ENCODE results near the gene DPP10. TPM values are rescaled to one million over a fixed set of nuclear protein-coding genes. Genes with fewer than 3 reads are reported as not detected.

Gene DPP10
- total and polyA plus RNA-seq, 2 of the 13 experiments (the other 11 are each of a cell fraction or from before 2014, with no cell fraction given): 0.95 to 1.7 TPM

DNA sequence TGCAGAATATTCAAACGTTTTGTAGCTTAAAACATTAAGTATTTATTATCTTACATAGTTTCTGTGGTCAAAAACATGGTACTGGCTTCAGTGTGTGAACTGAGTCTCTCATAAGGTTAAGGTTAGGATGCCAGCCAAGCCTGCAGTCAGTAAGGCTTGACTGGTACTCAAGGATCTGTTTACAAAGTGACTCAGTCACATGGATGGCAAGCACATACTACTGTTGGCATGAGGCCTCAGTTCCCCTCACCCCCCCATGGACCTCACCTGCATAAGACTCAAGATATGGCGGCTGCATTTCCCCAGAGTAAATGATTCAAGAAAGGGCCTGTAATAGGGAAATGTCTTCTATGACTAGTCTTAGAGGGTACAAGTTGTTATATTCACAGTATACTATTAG, 1167.5 kb downstream of the DPP10 start:
- in situ Hi-C loops (cut with HindIII; ENCODE audit: extremely low pct_ligation_motif_present, low pct_unique_long_range_greater_than_20kb): no loop called here
- H3K27ac ChIP-seq (ENCODE audit: extremely low read length, insufficient read depth, low read length): no peak overlapping the region
- no peaks in the 10 kb centered on the region for H3K27me3 ChIP-seq (ENCODE audit: control insufficient read depth in 1 of 2, insufficient read depth in 2 of 2, low read length in 2 of 2)
- ATAC-seq: no peak
- H3K36me3 ChIP-seq (replicated peaks in 1 of 2; ENCODE audit: control insufficient read depth in 1 of 2, insufficient read depth in 2 of 2, low read length in 2 of 2): no peaks in the 10 kb centered on the region
- WGBS (ENCODE audit: low lambda C conversion rate): 11% methylated on average over 2 of the region's 2 CpGs
- POLR2A ChIA-PET: no interaction called here
- no peaks in the 10 kb centered on the region for H3K4me1 ChIP-seq (ENCODE audit: insufficient read depth, low read length)
- FAIRE-seq: no peak
- TF ChIP-seq TEAD3 (CRISPR knock-in tag; optimal IDR thresholded peaks at IDR 0.05; ENCODE audit: borderline replicate concordance): no peak
- TF ChIP-seq ATAD3A (CRISPR knock-in tag; IDR thresholded peaks at IDR 0.05): no peak
- TF ChIP-seq ZNF747 (CRISPR knock-in tag; IDR thresholded peaks at IDR 0.05; ENCODE audit: borderline replicate concordance): no peak
- TF ChIP-seq KAT2B (IDR thresholded peaks at IDR 0.05; ENCODE audit: borderline replicate concordance, low read depth, low read length): no peak
- TF ChIP-seq ZSCAN22 (CRISPR knock-in tag; IDR thresholded peaks at IDR 0.05): no peak
- no peak for TF ChIP-seq ZMYM3 (CRISPR knock-in tag; IDR thresholded peaks at IDR 0.05)
- no peak for TF ChIP-seq RBM39 (IDR thresholded peaks at IDR 0.05; ENCODE audit: low read depth, low read length, poor library complexity, severe bottlenecking)
- H3K79me2 ChIP-seq (ENCODE audit: insufficient read depth, low read length): no peaks in the 10 kb centered on the region
- no peak overlapping the region for H2AFZ ChIP-seq (ENCODE audit: low read length)
- intact Hi-C loops (cut with micrococcal nuclease; ENCODE audit: unreplicated experiment): no loop called here
- H3K9me3 ChIP-seq (ENCODE audit: low read length): peaks cover 97% of the 10 kb centered on the region
- H4K20me1 ChIP-seq (ENCODE audit: insufficient read depth, low read length): no peaks in the 10 kb centered on the region
- CTCF ChIA-PET (ENCODE audit: low intra/inter-chr PET ratio, low total read pairs): no interaction called here
- DNase-seq (ENCODE audit: low spot score): no peak
- H3K4me3 ChIP-seq (replicated peaks in 1 of 3; ENCODE audit: insufficient read depth in 1 of 3, low read depth in 2 of 3, low read length in 3 of 3): no peak overlapping the region
- no TSS peak for BruUV-seq (replicated peaks)
- H3K4me2 ChIP-seq (ENCODE audit: low read depth, low read length): no peak overlapping the region
- H3K9ac ChIP-seq (ENCODE audit: insufficient read depth, low read depth, low read length): no peak overlapping the region

DNA sequence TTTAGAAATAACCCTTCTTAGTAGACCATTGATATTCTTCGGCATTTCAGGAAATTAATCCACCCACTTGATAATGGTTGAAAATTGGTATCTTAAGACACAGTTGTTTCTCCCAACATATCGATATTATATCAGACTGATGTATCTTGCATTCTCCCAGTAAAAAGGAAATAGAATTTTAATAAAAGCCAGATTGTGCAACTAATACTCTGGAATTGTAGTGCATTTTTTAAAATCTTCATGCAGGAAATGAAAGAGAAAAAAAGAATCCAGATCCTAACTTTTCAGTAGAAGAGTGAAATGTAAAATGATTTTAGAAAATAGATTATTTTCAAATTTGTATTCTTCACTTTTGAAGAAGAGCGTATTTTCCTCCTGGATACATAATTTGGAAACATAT, 1168.4 kb downstream of the DPP10 start:
- intact Hi-C loops (cut with micrococcal nuclease; ENCODE audit: unreplicated experiment) (no loop called here), in situ Hi-C loops (cut with HindIII; ENCODE audit: extremely low pct_ligation_motif_present, low pct_unique_long_range_greater_than_20kb) (no loop called here)
- ATAC-seq: no peak
- H3K9ac ChIP-seq (ENCODE audit: insufficient read depth, low read depth, low read length): no peak overlapping the region
- BruUV-seq (replicated peaks): no TSS peak
- TF ChIP-seq SCMH1 (CRISPR knock-in tag; IDR thresholded peaks at IDR 0.05; ENCODE audit: borderline replicate concordance): no peak
- no peak for TF ChIP-seq REXO4 (CRISPR knock-in tag; IDR thresholded peaks at IDR 0.05; ENCODE audit: borderline replicate concordance)
- TF ChIP-seq CEBPB (IDR thresholded peaks at IDR 0.05; ENCODE audit: borderline replicate concordance, low read depth, low read length): peak; percentile 74
- WGBS (ENCODE audit: low lambda C conversion rate): 66% methylated on average over 3 of the region's 3 CpGs
- no peaks in the 10 kb centered on the region for H3K27me3 ChIP-seq (ENCODE audit: control insufficient read depth in 1 of 2, insufficient read depth in 2 of 2, low read length in 2 of 2)
- H3K79me2 ChIP-seq (ENCODE audit: insufficient read depth, low read length): no peaks in the 10 kb centered on the region
- no peak for FAIRE-seq
- peaks cover 92% of the 10 kb centered on the region for H3K9me3 ChIP-seq (ENCODE audit: low read length)
- no peaks in the 10 kb centered on the region for H3K4me1 ChIP-seq (ENCODE audit: insufficient read depth, low read length)
- ChIA-PET CTCF (ENCODE audit: low intra/inter-chr PET ratio, low total read pairs) (no interaction called here), POLR2A (no interaction called here)
- no peak overlapping the region for H3K4me2 ChIP-seq (ENCODE audit: low read depth, low read length)
- DNase-seq (ENCODE audit: low spot score): no peak
- H3K27ac ChIP-seq (ENCODE audit: extremely low read length, insufficient read depth, low read length): no peak overlapping the region
- no peaks in the 10 kb centered on the region for H4K20me1 ChIP-seq (ENCODE audit: insufficient read depth, low read length)
- no peak overlapping the region for H3K4me3 ChIP-seq (replicated peaks in 1 of 3; ENCODE audit: insufficient read depth in 1 of 3, low read depth in 2 of 3, low read length in 3 of 3)
- H2AFZ ChIP-seq (ENCODE audit: low read length): no peak overlapping the region
- H3K36me3 ChIP-seq (replicated peaks in 1 of 2; ENCODE audit: control insufficient read depth in 1 of 2, insufficient read depth in 2 of 2, low read length in 2 of 2): no peaks in the 10 kb centered on the region

All from HepG2 (cell line).